Activated CD8-positive, alpha-beta memory T cell treated with anti-CD3 and anti-CD28 coated beads, Interleukin-2, amount 50 U/mL, for 1 hour (primary cell): ENCODE measurements around the gene GLB1L2.
A peak's percentile ranks its signal among the peaks of the same experiment; 100 is the strongest.

Experiments used
- DNase-seq: peaks from one replicate; pipeline ENCODE4 v3.0.0-alpha.2; 2020; ENCODE audit errors: extremely low read depth

Gene GLB1L2

DNA sequence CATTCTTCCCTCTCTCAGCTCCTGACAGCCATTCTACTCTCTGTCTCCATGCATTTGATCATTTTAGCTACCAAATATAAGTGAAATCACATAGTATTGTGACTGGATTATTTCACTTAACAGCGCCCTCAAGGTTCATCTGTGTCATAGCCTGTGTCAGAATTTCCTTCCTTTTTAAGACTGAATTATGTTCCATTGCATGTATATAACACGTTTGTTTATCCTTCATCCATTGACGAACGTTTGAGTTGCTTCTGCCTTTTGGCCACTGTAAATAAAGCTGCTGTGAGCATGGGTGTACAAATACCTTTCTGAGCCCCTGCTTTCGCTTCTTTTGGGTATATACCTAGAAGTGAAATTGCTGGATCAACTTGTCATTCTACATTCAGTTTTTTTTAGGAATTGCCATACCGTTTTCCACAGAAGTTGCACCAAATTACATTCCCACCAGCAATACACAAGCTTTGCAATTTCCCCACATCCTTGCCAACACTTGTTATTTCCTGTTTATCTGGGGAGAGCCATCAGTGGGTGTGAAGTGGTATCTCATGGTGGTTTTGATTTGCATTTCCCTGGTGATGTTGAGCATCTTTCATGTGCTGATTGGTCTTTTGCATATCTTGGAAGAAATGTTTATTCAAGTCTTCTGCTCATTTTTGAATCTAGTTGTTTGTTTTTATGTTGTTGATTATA is 17.5 kb downstream of the GLB1L2 start:
- DNase-seq, result no peak

DNA sequence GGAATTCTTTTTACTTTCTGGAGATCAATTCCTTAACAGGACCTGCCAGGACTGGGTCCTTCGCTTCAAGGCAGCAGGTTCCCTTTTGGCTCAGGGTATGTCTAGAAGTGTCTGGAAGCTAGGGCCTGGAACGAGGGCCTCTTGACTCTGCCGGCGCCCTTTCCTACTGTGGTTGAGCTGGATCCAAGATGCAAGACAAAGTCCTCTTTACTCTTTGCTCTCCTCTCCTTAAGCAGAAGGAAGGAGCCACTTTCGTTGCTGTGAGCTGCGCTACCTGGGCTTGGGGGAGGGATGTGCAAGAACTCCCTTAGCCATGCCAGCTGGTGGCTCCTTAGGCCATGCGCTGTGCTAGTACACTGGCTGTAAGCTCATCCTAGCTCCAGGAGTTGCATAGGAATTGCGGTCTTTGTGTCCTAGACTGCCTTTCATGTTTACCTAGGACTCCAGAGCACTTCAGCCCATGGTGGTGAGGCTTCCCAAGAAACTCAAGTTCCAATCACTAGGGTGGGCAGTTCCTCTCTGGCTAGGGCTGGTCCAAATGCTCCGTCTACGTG is 18.1 kb downstream of the GLB1L2 start:
- DNase-seq, result no peak

DNA sequence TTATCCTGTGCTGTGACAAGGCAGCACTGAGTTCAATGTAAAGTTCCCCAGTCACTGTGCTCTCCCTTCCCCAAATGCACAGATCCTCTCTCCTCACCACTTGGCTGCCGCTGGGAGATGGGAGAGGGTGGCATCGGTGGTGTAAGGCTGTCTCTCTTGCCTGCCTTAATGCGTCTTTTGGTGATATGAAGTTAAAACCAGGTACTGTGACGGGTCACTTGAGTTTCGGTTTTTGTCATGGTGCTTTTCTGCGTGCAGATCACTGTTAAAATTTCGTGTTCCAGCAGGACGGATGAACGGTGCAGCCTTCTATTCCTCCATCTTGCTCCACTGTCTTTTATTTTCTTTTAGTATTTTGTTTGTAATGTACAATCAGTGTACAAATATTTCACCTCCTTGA is 18.6 kb downstream of the GLB1L2 start:
- DNase-seq, result no peak

DNA sequence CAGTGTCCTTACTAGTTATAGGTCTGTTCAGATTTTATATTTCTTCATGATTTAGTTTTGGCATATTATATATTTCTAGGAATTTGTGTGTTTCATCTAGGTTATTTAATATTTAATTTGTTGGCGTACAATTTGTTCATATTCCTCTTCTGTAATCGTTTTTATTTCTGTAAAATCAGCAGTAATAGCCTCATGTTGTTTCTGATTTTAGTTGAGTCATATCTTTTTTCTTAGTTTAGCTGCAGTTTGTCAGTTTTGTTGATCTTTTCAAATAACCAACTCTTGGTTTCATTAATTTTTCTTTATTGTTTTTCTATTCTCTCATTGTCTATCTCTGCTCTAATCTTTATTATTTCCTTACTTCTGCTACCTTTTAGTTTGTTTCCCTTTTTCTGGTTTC is 20.3 kb downstream of the GLB1L2 start:
- DNase-seq, result no peak

DNA sequence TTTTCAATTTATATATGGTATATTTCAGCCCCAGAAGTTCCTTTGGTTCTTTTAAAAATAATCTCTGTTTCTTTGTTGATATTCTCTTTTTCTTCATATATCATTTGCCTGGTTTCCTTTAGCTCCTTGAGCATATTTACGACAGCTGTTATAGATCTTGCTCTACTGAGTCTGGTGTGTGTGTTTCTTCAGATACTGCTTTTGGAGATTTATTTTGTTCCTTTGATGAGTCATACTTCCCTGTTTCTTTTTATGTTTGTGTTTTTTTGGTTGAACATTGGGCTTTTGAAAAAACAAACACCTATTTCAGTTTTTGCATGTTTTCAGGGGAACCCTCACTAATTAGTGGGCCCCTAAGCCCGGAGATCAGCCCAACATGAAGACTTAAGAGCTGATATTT is 23.3 kb downstream of the GLB1L2 start:
- DNase-seq, result no peak

DNA sequence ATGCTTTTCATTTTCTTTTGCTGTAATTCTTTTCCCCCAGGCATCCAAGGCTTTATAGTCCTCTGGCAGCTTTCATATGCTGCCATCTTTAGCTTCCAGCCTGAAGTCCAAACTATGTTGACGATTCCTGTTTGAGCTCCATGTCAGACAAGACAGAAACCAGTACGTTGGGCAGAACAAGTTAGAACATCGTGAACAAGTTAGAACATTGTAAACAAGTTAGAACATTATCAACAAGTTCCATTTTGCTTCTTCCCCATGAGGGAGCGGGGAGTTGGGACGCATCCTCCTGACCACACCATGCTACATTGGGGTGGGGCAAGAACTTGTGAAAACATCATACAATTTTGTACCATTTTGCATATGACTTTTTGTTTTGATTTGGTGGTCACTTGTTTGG is 23.9 kb downstream of the GLB1L2 start:
- no peak for DNase-seq

DNA sequence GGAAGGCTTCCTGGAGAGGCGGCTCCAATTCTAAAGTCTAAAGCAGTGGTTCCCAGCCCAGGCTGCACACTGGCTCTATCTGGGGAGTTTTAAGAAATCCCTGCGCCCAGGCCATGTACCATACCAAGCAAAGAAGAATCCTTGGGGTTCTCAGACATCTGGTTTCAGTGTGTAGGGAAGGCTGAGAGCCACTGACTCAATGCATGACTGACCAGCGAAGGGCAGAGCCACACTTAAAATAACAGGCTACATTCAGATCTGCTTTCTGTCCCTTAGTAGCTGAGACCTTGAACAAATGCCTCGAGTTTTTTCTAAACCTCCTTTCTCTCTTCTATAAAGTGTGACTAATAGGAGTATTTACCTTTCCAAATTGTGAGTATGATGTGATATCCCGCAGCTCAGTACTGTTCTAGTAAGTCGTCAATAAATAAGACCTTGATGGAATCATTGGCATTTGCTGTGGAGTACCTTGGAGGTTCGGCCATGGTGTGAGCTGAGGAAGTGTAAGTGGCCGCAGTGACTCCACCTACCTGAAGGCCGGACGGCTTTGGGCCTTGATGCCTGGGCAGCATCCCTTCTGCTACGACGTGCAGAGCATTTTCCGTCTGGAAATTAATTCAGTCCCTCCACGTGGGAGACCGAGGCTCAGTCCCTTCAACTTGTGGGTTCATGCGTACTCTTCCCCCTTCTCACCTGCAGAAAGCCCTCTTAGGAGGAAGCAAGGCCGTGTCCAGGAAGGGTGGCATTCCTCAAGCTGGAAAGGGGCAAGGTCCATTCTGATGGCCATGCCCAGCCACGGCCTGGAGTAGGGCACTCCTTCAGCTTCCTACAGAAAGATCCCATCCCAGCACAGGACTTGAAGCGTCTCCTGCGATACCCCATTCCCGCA is 25.1 kb downstream of the GLB1L2 start:
- no peak for DNase-seq

DNA sequence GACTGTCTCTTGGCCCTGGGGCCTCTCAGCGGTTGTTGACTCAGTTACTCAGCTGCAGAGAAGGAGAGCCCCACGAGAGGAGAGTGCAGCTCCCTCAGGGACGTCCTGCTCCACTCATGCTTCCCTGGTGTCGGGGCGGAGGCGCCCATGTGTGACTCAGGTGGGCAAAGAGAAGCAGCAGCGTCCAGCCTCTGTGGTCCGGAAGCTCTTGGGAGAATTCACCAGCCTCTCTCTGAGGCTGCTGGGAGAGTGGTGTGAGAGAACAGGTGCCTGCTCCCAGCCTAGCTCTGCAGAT is 25.7 kb downstream of the GLB1L2 start:
- no peak for DNase-seq

DNA sequence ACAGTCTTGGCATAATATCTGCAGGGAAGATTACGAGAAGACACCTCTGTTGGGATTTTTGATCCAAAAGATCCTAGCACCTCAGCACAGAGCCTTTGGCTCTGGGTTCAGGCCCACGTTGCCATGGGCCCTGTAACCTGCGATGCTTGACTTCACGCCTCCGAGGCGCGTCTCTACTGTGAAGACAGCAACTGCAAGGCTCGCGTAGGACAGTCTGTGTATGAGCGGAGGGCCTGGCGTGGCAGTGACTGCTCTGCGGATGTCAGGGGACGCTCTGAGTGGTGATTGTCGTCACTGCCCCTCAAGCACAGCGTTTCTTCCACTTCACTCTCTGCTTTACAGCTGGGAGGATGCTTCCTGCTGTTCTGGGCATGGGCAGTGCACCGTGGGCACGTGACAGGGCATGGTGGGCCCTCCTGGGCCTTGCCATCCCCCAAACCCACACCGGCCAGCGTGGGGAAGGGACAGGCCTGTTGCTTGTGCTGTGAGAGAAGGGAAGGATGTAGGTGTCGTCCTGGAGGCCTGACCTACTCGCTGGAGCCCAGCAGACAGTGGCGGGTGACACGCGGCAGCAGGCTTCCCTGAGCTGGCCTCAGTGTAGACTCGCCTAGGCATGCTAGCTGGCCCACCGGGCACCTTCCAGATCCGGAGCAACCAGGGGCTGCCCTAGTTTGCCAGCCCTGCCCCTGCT is 26.5 kb downstream of the GLB1L2 start:
- no peak for DNase-seq

DNA sequence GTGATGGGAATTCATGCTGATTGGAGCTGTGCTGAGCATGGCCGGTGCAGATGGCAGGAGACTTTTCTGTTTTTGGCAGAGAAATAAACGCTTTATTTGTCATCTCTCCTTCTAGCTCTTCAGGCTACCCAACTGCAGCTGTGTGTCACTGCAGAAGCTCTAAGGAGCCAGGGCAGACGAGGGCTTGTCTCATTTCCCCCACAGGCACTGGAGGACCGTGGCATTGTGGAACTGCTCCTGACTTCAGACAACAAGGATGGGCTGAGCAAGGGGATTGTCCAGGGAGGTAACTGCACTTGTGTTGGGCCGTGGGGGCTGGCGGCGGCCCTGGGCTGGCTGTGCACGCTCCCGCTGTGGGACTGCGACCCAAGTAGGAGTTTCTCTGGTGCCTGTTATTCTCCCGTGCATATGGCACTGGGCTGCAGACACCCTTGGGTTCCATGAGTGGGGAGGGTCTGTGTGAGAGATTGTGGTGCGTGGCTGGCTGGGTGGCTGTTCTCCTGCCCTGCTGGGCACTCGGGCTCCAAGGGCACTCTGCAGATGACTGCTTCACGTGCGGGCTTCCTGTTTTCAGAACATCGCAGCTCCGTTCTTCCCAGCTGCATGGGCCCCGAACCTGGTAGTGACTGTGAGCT is 27.2 kb downstream of the GLB1L2 start:
- DNase-seq, result no peak

DNA sequence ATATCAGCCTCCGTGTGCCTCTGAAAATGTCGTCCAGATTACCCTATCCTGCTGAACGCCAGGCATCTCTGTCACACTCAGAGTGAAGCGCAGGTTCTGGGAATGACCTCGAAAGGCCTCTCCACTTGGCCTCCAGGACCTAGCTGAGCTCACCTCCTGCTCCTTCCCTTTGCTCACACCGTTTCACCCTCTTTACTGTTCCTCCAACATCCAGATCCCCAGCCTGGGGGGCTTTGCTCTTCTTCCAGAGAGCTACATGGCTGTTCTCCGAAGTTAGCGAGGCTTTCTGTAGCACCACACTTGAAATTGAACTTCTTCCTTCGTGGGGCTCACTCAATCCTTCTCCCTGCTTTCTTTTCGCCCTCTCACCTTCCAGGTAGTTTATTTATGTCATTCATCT is 27.9 kb downstream of the GLB1L2 start:
- no peak for DNase-seq

DNA sequence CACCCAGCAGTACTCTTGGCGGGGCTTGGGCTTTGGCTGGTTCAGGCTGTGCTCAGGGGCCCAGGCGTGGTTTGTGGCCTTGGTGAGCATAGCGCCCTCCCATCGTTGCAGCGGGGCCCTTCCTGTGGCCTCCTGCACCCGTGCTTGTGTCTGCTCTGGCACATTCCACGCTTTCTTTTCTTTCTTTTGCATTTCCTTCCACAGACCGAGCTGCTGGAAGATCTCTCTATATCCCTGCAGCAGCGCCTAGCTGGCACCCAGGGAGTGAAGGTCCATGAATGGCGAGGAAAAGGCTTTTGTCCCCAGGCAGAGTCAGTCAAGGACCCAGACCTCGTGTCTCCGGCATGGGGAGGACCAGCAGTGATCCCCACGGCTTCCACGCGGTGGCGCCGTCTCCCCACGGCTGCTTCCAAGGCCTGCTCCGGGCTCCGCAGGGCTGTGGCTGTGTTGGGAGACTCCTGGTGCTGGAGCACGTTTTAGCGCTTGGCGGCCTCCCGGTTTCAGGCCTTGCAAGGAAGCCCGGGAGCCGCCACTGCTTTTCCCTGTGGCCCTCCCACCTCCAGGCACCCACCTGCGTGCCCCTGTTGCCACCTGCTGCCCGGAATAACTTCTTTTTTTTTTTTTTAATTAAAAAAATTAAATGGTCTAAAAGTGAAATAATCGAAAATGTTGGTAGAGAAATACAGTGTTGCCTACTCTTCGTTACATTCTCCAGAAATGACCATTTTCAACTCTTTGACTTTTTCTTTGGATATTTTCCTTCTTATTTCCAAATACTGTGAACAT is 28.5 kb downstream of the GLB1L2 start:
- DNase-seq, result peak; percentile 7

DNA sequence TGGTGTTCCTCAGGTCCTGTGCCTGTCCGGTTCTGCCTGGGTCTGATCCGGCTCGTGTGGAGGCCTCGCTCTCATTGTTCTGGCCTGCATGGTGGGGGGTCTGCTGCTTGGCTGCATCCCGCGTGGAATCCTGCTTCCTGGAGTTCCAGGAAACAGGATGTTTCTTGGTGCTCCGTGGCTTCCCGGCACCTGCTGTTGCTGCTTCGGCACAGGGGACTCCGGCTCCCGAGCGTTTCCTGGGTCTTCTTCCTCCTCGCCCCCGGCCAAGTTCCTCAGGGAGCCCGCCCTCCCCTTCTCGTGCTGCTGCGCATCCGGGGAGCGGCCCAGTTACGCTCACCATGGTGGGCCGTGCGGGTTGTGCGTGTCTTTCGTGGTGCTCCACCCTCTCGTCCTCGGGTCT is 29.9 kb downstream of the GLB1L2 start:
- DNase-seq, result no peak

DNA sequence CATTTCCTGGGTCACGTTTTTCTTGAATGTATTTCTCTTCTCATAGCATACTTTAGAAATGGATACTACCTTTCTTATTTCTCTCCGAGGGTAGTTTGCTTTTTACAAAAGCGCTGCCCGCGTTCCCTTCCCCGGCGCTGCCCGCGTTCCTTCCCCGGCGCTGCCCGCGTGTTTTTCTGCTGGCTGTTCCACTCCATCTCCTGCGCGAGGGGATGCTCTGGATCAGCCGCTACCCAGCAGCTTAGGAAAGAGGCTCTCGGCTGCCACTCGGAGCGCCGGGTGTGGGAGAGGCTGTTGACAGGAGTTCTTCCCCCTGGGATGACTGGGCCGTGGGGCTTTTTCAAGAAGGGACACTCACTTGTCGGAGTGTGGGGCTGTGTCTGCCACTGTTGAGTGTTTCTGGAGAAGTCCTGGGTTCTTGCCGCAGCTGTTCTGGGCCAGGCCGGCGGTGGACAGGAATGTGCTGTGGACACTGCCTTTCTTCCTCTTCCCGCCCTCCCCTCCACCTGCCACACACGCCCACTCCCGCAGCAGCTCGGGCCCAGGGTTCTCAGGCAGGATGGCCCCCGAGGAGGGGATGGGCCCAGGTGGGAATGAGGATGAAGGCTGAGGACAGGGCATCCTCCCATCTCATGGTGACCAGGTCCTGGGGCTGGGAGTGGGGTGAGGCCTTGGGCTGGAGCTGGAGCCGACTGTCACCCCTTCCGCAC is 30.6 kb downstream of the GLB1L2 start:
- DNase-seq, result no peak

DNA sequence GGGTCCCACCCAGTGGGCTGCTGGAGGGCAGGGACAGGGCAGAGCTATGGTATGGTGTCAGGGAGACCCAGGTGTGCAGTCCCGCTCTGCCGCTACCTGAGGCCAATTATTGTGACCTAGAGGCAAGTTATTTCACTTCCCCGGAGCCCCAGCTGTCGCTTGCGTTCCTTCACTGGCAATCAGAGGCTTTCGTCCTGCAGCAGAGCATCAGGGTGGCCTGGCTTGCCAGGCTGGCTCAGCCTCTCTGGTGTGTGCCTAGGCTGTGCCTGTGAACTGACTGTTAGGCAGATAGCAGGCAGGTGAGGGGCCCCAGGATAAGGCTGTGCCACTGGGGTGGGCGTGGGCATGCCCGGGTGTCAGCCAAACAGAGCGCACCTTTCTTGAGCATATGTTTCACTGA is 31.4 kb downstream of the GLB1L2 start:
- no peak for DNase-seq

DNA sequence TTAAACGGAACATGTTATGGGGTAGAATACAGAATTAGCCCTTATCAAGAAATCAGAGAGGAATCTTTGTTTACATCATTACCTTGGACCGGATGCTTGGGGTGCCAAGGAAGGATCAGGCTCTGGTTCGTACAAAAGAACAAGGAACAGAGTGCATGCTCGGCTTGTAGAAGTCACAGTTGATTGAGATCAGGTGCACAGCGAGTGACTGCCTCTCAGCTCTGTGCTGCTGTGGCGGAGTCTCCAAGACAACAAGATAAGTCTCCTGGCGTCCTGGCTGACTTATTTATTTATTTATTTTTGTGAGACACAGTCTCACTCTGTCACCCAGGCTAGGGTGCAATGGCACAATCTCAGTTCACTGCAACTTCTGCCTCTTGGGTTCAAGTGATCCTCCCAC is 31.8 kb downstream of the GLB1L2 start:
- DNase-seq, result no peak

DNA sequence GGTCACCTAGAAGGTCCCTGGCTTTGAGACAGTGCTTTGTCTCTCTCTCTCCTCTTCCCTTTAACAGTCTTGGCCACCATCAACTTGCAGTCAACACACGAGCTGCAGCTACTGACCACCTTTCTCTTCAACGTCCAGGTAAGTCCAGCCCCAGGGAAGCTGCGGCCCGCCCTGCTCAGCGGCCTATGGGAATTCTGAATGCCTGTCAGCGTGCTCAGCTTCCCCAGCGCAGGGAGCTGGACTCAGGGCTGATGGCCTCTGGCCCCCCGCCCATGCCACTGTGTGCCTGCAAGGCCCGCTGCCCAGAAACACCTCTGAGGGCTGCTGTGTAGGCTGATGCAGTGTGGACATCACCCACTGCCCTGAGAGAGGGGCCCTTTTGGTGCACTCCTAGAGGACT is 32.5 kb downstream of the GLB1L2 start:
- no peak for DNase-seq

DNA sequence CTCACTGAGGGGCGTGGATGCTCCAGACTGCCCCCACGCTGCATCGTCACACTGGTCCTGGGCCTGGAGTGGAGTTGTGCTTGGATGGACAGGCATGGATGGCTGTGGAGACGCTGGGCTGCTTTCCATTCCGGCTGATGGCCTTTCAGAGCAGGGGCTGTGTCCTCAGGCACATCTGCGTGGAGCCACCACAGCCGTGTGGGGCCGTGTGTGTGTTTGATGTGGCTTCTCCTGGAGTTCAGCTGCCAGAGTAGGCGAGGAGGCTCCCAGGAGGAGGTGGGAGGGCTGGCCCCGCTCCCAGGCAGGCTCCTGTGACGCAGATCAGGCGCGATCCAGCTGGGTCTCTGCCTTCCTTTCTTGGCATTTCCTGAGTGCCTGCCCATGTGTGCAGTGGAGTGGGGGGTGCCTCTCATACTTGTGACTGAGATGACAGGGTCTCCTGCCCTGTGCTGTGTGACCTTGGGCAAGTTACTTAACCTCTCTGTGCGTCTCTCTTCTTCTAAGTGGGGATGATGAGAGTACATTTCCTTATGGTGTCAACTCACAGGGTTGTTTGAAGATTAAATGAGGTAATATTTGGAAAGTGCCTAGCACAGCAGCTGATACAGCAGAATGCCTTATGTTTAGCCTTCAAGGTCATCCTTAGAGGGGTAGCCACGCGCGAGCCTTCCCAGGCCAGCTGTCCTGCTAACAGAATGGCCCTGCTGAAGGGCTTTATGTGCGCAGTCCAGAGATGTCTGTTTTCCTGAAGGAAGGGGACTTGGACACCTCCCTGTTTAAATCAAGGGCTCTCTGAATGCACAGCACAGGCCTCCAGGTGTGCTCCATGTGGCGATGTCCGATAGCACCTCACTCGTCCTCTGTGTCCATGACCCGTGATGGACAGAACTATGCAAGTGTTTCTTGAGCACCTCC is 33.5 kb downstream of the GLB1L2 start:
- DNase-seq, result no peak

DNA sequence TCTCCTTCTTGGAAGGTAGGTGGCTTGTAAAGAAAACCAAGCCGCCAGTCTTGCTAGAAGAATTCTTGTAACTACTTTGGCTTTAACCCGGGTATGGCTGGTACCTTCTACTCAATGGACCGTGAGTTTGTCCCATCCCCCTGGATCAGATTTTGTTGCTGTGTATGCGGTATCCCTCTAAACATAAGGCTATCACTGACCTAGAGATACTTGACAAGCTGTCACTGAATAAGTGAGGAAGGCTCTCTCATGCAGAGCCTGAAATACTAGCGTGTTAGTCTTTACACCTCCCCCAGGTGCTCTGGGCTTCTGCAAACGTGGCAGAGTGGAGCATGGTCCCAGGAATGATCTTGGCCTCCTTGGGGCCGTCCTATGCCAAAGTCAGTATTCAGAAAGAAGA is 34.5 kb downstream of the GLB1L2 start:
- no peak for DNase-seq

DNA sequence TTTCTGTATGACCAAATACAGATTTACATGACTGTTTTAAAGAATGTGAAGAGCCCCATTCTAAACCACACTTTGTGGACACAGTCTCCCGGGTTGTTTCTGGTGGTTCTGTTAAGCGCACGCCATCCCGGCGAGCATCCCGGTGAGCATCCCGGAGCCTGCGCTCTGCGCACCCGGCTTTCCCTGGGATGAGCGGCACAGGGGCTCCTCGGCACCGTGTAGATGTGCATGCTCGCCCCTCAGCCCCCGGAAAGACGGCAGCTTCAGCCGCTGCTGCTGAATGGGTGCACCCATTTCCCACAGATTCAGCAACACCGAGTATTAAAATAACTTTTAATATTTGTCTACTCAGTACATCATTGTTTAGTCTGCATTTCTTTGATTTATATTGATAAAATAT is 36.0 kb downstream of the GLB1L2 start:
- DNase-seq, result no peak
